GM21529 (cell line): ENCODE data around the gene HSD11B1.
A peak's percentile ranks its signal among the peaks of the same experiment; 100 is the strongest.
"Not testable (repeated sequence)": the region's sequence is repeated elsewhere in the genome, so short reads cannot be mapped to it uniquely, and the experiment has no call there.

Experiments
- ATAC-seq: cut with Tn5 transposase; IDR thresholded peaks from one replicate; pipeline ENCODE4 v1.9.1; 2021; ENCODE audit not compliant: unreplicated experiment

HSD11B1 gene

DNA sequence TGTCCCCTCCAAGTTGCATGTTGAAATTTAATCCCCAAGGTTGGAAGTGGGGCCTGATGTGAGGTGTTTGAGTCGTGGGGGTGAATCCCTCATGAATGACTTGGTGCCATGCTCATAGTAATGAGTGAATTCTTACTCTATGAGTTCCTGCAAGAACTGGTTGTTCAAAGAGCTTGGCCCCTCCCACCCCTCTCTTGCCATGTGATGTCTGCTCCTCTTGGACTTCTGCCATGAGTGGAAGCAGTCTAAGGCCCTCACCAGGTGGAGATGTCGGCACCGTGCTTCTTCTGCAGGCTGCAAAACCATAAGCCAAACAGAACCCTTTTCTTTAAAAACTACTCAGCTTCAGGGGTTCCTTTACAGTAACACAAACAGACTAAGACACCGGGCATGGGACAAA lies 15.2 kb upstream of the HSD11B1 start:
- ATAC-seq, result no peak

DNA sequence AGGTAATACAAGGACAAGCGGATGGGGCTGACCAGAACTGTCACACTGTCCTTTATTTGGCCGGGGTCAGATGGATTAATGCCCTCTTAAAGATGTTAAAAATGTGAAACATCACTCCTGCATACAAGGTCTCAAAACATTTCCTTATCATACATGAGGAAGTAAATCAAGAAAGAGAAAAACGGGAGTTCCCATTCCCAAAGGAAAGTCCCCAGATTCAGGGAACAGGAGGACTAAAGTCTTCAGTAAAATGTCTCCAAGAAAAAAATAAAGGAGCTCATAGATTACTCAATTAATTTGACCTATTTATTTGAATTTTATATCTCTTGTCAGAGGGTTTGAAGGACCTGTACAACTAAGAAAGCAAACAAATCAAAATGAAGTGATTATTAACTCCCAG lies 13.4 kb upstream of the HSD11B1 start:
- no peak for ATAC-seq

DNA sequence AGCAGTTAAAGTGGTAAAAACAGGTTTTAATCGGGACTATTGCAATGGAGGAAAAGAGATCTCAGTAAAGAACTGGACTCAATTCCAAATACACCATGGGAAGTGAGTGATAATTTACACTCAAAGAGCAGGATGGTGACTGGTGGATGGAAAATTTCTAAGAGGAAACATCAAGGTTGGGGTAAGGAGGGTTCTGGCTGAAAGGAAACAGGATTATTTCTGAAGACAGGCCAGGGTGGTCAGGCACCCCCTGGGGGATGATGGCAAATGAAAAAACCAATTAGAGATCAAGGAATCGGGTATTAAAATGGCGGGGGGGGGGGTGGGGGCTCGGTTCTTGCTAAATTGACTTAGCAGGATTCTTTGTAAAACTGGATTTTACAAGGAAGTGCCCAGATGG lies 12.3 kb upstream of the HSD11B1 start:
- no peak for ATAC-seq

DNA sequence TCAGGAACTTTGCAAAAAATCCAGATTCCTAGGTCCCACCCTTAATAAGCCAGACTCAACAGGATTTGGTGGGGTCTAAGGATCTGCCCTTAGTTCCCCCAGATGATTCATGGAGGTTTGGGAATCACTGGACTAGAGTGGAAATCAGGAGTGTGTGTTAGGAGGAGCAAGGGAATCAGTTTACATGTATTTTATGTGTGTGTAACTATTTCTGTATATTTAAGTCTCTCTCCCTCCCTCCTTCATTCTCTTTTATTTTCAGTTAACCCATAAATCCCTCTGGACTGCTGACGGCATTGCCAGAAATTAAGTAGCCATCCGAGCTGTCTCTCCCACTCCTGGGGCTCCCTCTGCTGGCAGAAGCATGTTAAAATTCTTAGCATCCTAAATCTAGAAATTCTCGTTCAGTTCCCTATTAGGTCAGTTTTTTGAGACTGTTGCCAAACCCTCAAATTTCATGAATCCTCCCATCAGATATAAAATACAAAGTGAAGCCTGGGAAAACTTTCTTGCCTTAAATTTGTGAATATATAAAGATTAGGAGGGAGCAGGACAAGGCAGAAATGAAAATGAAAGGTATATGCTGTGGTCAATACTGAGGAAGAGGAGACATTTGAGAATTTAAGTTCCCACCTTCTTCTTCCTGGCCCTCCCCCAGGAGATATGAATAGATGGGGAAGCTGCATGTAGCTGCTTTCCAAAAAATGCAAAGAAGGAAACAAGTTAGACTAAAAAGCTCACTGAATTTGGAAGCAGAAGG lies 11.7 kb upstream of the HSD11B1 start:
- peak; percentile 82 for ATAC-seq

DNA sequence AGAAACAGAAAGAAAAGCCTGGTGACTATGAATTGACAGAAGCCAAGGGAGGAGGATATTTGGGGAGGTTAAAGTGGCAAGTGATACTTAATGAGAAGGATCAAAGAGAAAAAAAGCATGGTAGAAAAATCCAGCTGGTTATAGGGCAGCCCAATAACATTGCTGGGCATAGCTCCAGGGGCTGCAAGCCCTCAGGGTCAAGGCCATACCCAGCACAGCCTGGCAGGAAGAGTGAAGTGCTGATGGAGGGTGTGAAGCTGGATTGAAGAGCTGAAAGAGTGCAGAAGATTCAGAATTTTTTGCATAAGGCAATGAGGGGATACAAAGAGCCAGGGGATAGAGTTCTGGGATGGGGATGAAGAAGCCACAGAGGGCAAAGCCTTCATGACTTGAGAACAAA lies 8.0 kb upstream of the HSD11B1 start:
- no peak for ATAC-seq

DNA sequence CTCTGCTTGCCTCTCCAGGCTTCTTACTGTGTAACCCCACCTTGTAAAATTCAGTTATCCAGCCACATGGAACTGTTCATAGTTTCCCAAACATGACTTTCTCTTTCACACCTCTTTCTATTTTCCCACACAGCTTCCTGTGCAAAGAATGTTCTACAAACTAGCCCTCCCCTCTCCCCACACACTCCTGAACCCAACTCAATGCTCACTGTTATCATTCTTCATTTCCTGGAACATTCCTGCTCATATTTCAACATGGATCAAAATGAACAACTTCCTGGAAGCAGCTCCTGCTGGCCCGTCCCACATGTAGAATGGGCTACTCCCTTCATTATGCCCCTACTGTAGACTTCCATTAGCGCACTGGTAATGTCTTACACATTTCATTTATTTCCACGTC lies 7.5 kb upstream of the HSD11B1 start:
- ATAC-seq, result no peak

DNA sequence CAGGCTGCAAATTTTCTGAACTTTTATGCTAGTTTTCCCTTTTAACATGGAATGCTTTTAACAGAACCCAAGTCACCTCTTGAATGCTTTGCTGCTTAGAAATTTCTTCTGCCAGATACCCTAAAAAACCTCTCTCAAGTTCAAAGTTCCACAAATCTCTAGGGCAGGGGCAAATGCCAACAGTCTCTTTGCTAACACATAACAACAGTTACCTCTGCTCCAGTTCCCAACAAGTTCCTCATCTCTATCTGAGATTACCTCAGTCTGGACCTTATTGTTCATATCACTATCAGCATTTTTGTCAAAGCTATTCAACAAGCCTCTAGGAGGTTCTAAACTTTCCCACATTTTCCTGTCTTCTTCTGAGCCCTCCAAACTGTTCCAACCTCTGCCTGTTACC lies 4.0 kb upstream of the HSD11B1 start:
- not testable (repeated sequence) for ATAC-seq

DNA sequence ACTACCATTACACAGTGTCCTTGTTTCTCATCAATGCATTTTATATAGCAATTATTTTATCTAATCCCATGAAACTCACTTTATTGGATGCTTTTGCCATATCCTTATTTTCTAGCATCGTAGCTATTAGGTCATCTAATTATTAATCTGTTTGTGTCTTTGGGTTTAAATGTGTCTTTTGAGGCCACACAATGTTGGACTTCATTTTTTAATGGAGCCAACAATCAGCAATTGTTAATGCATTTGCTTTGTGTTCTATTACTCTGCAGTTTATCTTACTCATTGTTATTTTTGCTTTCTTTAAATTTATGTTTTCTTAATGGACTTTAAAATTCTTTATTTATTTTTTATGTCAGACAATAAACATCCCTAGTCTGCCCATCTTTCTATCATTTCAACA lies 1.8 kb upstream of the HSD11B1 start:
- no peak for ATAC-seq

DNA sequence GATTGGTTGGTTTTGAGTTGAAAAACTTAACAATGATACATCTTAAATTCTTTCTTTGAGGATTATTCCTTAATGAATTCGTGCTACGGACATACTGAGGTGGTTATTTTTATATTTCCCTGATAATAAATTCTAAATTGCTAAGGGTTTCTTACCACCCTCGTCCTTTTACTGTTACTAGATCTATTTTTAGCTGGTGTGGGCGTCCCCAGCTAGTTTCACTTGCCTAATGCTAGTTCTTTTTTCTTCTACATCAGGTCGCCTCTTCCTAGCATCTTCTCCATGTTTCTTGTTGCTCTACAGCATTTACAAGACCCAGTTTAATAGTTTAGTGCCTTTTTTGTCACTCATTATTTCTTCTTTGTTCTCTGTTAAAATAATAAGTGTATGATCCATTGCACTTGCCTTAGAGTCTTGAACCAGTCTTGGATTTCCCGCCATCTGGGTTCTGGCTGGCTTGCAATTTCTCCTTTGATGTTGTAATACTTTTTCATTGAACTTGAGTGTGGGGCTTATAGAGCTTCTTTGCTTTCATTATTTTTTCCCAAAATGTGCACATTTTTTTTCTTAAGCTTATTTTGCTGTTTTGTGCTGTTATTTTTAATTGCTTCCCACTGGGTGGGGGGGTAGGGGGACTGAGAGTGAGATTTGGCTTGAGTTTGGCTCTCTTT lies 677 bp upstream of the HSD11B1 start:
- ATAC-seq, result peak; percentile 59

DNA sequence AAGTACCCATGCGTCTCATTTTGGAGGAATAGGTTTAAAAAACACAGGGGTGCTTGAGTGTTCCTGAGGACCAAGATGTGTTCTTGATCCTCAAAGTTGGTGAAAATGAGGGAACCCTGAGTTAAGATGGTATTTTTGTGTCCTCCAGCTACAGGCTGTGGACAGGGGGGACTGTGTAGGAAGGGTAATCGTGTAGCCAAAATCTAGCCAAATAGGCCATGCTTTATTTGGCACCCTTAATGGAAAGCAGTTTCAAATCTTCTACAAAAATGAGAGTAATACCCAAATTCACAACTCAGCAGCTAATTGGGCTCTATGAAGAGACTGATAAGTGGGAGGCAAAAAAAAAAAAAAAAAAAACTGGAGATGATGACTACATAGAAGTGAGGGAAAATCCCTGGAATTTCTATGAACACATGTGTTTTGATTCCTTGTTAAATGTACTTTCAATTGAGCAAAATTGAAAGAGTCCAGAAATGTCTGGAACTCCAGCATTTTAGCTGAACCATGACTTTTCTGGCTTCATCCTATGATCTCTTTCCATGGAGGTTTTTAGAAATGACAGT lies 470 bp downstream of the HSD11B1 start:
- ATAC-seq, result no peak

DNA sequence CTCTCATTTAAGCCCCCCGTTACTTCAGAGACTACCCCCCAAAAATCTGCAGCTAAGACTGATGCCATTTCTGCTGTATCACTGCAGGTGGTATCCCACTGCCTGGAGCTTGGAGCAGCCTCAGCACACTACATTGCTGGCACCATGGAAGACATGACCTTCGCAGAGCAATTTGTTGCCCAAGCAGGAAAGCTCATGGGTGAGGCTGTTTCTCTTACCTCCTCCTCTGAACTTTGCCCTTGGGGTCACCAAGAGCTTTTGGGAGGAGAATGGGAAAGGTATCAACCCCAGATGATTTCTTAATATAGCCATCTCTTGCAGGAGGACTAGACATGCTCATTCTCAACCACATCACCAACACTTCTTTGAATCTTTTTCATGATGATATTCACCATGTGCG lies 2.0 kb downstream of the HSD11B1 start:
- ATAC-seq, result no peak

DNA sequence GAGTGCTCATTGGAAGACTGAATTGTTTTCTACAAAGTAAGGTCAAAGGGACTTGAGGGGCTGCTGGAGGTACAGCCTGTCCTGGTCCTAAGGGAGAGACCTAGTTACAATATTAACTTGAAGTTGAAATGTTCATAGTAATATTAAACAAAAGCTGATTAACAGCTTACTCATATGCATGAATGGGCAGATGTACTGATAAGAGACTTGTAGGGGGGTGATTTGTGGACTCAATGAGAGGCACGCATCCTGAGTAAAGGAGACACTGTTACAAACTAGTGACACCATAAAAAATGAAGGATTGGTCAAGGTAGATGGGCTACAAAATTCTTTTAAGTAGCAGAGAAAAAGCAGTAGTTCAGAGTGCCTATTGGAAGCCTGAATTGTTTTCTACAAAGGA lies 2.7 kb downstream of the HSD11B1 start:
- ATAC-seq, result no peak

DNA sequence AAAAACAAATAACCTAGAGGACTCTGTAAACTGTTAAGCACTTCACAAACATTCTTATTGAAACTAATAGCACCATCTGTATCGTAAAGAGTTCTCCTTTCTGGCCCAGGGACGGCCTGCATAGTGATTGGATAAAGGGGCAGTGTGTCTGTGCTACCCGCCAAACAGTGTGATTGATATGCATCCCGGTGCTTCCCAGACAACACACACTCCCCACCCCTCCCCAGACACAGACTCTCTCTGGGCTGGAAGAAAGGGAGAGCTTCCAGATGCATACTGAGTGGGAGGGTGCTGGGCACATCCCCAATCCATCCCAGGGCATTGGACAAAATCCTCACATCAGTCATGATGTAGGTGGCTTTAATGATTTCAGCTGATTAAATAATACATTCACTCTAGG lies 3.7 kb downstream of the HSD11B1 start:
- ATAC-seq, result no peak

DNA sequence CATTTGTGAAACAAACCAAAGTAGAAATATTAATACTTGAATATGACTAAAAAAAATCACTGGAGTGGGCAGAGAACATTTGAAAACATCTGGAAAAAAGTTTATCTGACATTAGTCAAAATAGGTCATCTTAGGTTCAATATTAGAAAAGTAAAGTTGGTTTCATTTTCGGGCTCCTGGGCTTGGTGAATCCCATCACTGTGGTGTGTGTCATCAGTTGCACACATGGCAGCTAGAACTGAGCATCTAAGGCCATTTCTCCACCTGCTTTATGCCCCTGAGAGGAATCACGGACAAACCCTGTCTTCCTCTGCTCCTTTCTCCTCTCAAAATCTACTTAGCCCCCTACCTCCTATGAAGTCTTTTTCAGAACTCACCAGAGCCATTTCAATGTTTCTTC lies 5.4 kb downstream of the HSD11B1 start:
- ATAC-seq, result peak; percentile 72

DNA sequence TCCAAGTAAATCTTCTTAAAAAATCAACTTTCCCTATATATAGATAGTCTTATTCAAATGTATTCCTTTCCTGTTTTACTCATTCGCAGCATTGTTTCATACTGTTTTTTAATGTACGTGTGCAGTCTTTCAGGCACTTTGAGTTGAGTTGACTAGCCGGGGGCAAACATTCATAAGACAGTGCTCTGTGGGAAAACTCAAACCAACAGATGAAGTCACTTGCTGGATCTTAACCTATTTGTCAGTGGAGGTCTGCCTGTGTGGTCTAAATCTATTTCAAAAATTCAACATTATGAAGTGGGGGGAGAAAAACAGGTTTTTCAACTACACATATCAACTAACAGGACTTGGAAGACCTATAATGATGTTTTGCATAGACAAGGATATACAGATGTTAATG lies 6.2 kb downstream of the HSD11B1 start:
- no peak for ATAC-seq

DNA sequence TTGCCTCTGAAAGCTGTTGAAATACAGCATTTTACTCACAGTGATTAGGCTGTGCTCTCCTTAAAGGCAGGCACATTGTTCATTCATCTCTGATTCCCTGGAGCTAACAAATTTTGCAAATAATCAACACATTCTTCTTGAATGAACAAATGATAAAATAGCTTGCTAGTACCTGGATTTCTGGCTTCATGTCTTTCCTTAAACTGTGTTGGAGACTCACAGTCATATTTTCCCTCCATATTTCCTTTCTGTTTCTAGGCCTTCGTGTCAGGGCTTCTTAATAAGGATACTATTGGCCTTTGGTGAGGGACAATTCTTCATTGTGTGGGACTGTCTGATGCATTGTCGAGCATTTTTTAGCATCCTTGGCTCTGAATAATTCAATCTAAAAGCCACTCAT lies 9.7 kb downstream of the HSD11B1 start:
- no peak for ATAC-seq

DNA sequence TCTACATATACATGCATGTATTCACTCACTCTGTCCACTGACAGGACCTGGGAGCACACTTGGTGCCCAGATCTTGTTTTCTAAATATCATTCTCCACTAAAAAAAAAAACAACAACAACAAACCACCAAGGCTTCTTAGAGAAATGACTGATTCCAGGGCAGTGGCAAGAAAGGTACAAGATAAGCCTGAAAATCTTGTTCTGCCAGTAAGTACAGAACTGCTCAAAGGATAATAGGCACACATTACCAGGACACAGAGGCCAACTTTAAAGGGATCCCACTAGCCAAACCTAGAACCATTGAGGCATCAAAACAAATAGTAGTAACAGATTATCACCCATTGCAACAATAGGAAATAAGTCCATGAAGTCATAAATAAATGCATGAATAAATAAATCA lies 10.7 kb downstream of the HSD11B1 start:
- ATAC-seq, result no peak

DNA sequence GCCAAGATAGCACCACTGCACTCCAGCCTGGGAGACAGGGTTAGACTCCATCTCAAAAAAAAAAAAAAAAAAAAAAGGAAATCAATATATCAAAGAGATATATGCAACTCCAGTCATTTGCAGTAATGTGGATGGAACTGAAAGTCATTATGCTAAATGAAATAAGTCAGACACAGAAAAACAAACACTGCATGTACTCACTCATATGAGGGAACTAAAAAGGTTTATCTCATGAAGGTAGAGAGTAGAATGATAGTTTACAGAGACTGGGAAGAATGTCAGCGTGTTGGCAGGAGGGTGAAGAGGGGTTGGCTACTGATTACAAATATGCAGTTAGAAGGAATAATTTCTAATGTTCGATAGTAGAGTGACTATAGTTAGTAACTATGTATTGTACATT lies 13.2 kb downstream of the HSD11B1 start:
- no peak for ATAC-seq

DNA sequence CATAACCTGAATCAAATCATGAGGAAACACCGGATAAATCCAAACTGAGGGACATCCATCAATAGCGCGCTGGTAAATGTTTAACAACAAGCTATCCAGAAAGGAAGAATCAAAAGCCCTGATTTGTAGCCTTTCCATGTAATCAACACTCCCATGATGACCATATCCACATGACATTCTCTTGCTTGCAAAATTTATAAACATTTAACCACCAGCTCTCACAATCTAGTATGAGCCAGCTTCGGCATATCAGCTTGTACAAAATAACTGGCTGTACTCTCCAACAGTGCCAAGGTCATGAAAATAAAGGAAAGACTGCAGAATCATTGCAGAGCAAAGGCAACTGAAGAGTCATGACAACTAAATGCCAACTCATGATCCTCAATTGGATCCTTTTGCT lies 15.7 kb downstream of the HSD11B1 start:
- ATAC-seq, result no peak

DNA sequence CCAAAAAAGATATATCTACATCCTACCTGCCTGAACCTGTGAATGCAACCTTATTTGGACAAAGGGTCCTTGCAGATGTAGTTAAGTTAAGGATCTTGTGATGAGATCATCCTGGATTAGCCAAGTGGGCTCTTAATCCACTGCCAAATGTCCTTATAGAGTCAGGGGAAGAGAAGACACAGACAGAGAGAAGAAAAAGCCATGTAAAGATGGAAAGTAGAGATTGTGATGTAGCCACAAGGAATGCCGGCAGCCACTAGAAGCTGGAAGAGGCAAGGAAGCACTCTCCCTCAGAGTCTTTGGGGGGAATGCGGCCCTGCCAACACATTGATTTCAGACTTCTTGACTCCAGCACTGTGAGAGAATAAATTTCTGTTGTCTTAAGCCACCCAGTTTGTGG lies 16.2 kb downstream of the HSD11B1 start:
- ATAC-seq, result no peak

DNA sequence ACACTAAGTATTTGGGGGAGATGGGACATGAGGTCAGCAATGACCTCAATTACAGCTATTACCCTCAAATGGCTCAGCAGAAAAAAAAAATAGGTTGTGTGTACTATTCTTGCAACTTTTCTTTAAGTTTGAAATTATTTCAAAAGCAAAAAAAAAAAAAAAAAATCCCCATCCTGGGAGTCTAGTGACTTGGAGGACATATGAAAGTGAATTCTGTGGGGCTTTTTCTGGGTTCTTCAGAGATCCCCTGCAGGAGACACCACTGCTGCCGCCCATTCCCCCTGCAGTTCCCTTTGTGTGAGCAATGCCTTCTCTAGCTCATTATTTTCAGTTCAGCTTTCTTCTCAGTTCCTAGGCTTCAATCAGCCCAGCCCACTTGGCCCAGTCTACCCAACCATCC lies 16.7 kb downstream of the HSD11B1 start:
- ATAC-seq, result no peak

DNA sequence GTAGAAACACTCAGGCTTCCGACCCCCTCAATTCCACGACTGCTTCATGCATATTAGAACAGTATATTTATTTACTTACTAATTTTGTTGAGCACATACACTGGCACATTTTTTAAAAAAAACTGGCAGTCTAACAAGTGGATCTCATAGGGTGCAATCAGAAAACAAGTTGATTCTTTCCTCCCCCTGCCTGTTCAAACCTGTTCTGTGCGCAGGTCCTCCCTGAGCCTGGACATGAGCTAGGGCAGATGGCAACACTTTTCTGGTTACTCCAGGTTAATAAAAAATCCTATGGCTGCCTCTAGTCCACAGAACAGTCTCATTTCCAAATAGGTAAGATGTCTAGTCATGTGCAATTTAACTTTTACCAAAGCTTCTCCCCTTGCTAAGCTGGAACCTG lies 18.6 kb downstream of the HSD11B1 start:
- ATAC-seq, result no peak
